IgD-negative memory B cell (primary cell): ENCODE measurements around the gene SMIM44. TPM values are rescaled to one million over a fixed set of nuclear protein-coding genes. Genes with fewer than 3 reads are reported as not detected.
"Not testable (repeated sequence)": the region's sequence is repeated elsewhere in the genome, so short reads cannot be mapped to it uniquely, and the experiment has no call there.

Experiments
- H3K27ac Mint-ChIP-seq, 3 donors: one replicate each; pipeline ENCODE4 v1.8.0; 2020 to 2022; ENCODE audit warnings: mild to moderate bottlenecking in 3 of 3, mixed read lengths in 3 of 3, moderate library complexity in 1 of 3
- H3K27me3 Mint-ChIP-seq: one replicate; pipeline ENCODE4 v1.8.0; 2021; ENCODE audit warnings: mixed read lengths
- H3K36me3 Mint-ChIP-seq: one replicate; pipeline ENCODE4 v1.8.0; 2020; ENCODE audit warnings: mild to moderate bottlenecking, mixed read lengths
- H3K4me1 Mint-ChIP-seq, 3 donors: one replicate each; pipeline ENCODE4 v1.8.0; 2020 to 2022; ENCODE audit warnings: mixed read lengths in 3 of 3, mild to moderate bottlenecking in 1 of 3
- H3K4me3 Mint-ChIP-seq, 4 donors: one replicate each; pipeline ENCODE4 v1.8.0; 2020 to 2022; ENCODE audit warnings: mild to moderate bottlenecking in 4 of 4, mixed read lengths in 4 of 4, moderate library complexity in 3 of 4
- H3K9me3 Mint-ChIP-seq, 3 donors: one replicate each; pipeline ENCODE4 v1.8.0; 2020 to 2021; ENCODE audit warnings: mixed read lengths in 3 of 3, mild to moderate bottlenecking in 1 of 3
- polyA plus RNA-seq: library from polyadenylated mRNA; unstranded; fragments of 300-500 nt; fragmentation: Illumina TruSeq; gene quantifications from one replicate; pipeline ENCODE4 v1.2.3, GENCODE V29; 2021

The SMIM44 gene
- polyA plus RNA-seq, 1 donor from 2014 or later = not detected

DNA sequence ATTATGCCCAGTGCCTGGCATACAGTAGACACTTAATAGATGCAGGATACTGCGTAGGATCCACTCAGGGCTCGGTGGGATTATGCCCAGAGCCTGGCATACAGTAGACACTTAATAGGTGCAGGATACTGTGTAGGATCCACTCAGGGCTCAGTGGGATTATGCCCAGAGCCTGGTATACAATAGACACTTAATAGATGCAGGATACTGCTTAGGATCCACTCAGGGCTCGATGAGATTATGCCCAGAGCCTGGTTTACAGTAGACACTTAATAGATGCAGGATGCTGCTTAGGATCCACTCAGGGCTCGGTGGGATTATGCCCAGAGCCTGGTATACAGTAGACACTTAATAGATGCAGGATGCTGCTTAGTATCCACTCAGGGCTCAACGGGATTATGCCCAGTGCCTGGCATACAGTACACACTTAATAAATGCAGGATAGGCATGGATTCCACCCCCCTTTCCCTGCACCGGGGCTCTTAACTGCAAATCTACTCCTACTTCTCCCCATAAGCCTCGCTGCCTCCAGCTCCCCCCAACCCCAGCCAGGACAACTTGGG, 27.8 kb downstream of the SMIM44 start:
- H3K27me3 Mint-ChIP-seq = no peaks in the 10 kb centered on the region
- H3K4me3 Mint-ChIP-seq = peak overlapping the region in 1 of 4 donors; percentile 51
- H3K4me1 Mint-ChIP-seq = peaks cover 0 to 1% (median 0%) of the 10 kb centered on the region in 3 donors
- H3K36me3 Mint-ChIP-seq = peaks cover 4% of the 10 kb centered on the region
- no peak overlapping the region for H3K27ac Mint-ChIP-seq
- no peaks in the 10 kb centered on the region for H3K9me3 Mint-ChIP-seq

GRCh38 chr19:3454656-3455392, 28.4 kb downstream of the SMIM44 start:
- H3K4me3 Mint-ChIP-seq = no peak overlapping the region
- H3K27ac Mint-ChIP-seq = no peak overlapping the region
- no peaks in the 10 kb centered on the region for H3K27me3 Mint-ChIP-seq
- H3K9me3 Mint-ChIP-seq = no peaks in the 10 kb centered on the region
- peaks cover 0 to 1% (median 0%) of the 10 kb centered on the region in 3 donors for H3K4me1 Mint-ChIP-seq
- peaks cover 4% of the 10 kb centered on the region for H3K36me3 Mint-ChIP-seq

GRCh38 chr19:3453840-3454239, 29.4 kb downstream of the SMIM44 start:
- Mint-ChIP-seq H3K36me3 (peaks cover 4% of the 10 kb centered on the region), H3K4me3 (no peak overlapping the region), H3K4me1 (peaks cover 0 to 1% (median 0%) of the 10 kb centered on the region in 3 donors), H3K27me3 (no peaks in the 10 kb centered on the region), H3K9me3 (no peaks in the 10 kb centered on the region), H3K27ac (no peak overlapping the region)

DNA sequence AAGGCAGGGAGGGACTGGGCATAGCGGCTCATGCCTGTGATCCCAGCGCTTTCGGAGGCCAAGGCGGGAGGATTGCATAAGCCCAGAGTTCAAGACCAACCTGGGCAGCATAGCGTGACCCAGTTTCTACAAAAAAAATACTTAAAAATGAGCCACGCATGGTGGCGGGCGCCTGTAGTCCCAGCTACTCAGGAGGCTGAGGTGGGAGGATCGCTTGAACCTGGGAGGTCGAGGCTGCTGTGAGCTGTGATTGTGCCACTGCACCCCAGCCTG, 30.4 kb downstream of the SMIM44 start:
- H3K27ac Mint-ChIP-seq, H3K4me3 Mint-ChIP-seq, H3K36me3 Mint-ChIP-seq, H3K27me3 Mint-ChIP-seq, H3K9me3 Mint-ChIP-seq, H3K4me1 Mint-ChIP-seq: not testable (repeated sequence)

DNA sequence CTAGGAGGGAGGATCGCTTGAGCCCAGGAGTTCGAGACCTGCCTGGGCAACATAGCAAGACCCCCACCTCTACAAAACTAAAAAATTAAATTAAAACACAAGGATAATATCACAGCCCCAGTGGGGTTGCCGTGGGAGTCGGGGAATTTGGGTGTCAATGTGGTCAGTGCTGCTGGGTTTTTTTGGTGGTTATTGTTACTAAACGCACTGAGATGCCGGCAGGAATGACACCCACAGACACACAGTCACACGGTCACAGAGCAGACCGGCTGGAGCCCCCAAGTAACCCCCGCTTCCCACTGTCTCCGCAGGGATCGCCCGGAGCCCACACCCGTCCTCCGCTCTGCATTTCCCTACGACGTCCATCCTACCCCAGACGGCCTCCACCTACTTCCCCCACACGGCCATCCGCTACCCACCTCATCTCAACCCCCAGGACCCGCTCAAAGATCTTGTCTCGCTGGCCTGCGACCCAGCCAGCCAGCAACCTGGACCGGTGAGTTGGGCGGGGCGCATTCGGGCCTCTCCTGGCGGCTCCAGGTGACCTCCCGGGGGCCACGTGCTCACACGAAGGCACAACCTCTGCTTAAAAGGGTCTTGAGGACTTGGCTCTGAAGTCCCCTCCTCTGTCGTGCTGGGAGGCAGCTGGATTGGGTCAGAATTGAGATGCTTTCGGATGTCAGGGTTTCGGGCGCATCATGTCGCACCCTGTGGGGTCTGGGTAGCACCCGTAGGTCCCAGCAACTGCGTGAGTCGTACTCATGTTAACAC, 30.9 kb downstream of the SMIM44 start:
- Mint-ChIP-seq H3K9me3 (no peaks in the 10 kb centered on the region), H3K27ac (no peak overlapping the region), H3K27me3 (no peaks in the 10 kb centered on the region), H3K36me3 (peaks cover 4% of the 10 kb centered on the region), H3K4me3 (no peak overlapping the region), H3K4me1 (peaks cover 0 to 1% (median 0%) of the 10 kb centered on the region in 3 donors)

GRCh38 chr19:3451451-3451866, 31.8 kb downstream of the SMIM44 start:
- Mint-ChIP-seq H3K4me1 (no peaks in the 10 kb centered on the region), H3K36me3 (peaks cover 4% of the 10 kb centered on the region), H3K9me3 (no peaks in the 10 kb centered on the region), H3K27ac (no peak overlapping the region), H3K27me3 (no peaks in the 10 kb centered on the region), H3K4me3 (no peak overlapping the region)

- Mint-ChIP-seq H3K9me3 (no peaks in the 10 kb centered on the region), H3K4me1 (no peaks in the 10 kb centered on the region), H3K4me3 (no peak overlapping the region), H3K27me3 (no peaks in the 10 kb centered on the region), H3K27ac (peak overlapping the region in 1 of 3 donors; percentile 47), H3K36me3 (peaks cover 4% of the 10 kb centered on the region)
Observed at GRCh38 chr19:3450796-3451411, 32.3 kb downstream of the SMIM44 start.

DNA sequence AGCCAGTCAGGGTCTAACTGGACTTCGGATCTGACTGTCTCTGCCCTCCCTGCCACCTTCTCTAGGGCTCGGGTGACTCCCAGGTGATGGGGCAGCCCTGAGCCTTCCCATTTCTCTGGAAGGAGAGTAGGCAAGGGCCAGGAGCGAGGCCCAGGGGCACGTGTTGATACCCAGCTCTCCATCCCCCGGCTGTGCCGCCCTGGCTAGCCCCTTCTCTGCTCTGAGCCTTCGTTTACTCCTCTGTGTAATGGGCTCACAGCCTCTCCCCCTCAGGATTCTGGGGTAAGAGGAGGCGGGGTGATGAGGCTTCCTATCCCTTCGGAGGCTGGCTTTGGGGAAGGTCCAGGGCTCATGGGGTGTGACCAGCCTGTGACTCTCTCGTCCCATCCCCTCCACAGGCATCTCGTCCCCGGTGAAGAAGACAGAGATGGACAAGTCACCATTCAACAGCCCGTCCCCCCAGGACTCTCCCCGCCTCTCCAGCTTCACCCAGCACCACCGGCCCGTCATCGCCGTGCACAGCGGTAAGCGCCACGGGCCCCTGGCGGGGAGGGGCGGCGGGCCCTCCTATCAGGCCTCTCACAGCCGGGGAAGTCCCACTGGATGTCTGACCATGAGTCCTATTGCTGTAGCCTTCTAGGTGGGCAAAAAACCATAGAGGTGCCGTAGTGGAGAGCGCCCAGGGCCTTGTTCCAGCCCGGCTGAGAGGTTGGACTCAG, 34.5 kb downstream of the SMIM44 start:
- Mint-ChIP-seq H3K9me3 (no peaks in the 10 kb centered on the region), H3K27me3 (no peaks in the 10 kb centered on the region), H3K4me3 (no peak overlapping the region), H3K27ac (no peak overlapping the region), H3K4me1 (no peaks in the 10 kb centered on the region), H3K36me3 (peaks cover 4% of the 10 kb centered on the region)

- not testable (repeated sequence) for H3K9me3 Mint-ChIP-seq, H3K27me3 Mint-ChIP-seq, H3K27ac Mint-ChIP-seq, H3K4me1 Mint-ChIP-seq, H3K4me3 Mint-ChIP-seq, H3K36me3 Mint-ChIP-seq
Observed at GRCh38 chr19:3446657-3447056, 36.6 kb downstream of the SMIM44 start.

GRCh38 chr19:3444695-3445234, 38.5 kb downstream of the SMIM44 start:
- Mint-ChIP-seq H3K27me3 (no peaks in the 10 kb centered on the region), H3K4me1 (peaks cover 0 to 2% (median 0%) of the 10 kb centered on the region in 3 donors)

GRCh38 chr19:3443840-3444694, 39.2 kb downstream of the SMIM44 start:
- Mint-ChIP-seq H3K27me3 (no peaks in the 10 kb centered on the region), H3K27ac (no peak overlapping the region), H3K9me3 (no peaks in the 10 kb centered on the region), H3K4me1 (peaks cover 0 to 2% (median 0%) of the 10 kb centered on the region in 3 donors), H3K4me3 (no peak overlapping the region), H3K36me3 (no peaks in the 10 kb centered on the region)

More at GRCh38 chr19:3444695-3445234, 38.5 kb downstream of the SMIM44 start:
- Mint-ChIP-seq H3K27ac (no peak overlapping the region), H3K9me3 (no peaks in the 10 kb centered on the region), H3K36me3 (no peaks in the 10 kb centered on the region), H3K4me3 (no peak overlapping the region)

- no peaks in the 10 kb centered on the region for H3K36me3 Mint-ChIP-seq
- no peak overlapping the region for H3K27ac Mint-ChIP-seq
- H3K9me3 Mint-ChIP-seq = no peaks in the 10 kb centered on the region
- H3K4me3 Mint-ChIP-seq = no peak overlapping the region
- no peaks in the 10 kb centered on the region for H3K27me3 Mint-ChIP-seq
- peaks cover 0 to 2% (median 0%) of the 10 kb centered on the region in 3 donors for H3K4me1 Mint-ChIP-seq
Observed at GRCh38 chr19:3442487-3443071, 40.7 kb downstream of the SMIM44 start.

DNA sequence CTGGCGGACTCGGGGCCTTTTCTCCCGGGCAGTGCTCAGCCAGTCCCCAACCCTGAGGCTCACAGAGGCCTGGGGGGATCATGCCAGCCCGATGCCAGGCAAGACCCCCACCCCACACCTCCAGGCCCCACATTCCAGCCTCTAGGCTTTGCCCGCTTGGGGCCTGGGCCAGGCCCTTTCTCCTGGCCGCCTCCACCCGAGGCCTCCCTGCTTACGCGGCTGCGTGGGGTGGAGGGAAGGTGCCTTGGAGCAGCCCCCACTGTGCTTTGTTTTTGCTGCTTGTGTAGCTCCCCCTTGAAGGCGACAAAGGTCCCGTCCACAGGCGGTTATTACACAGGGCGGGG, 41.3 kb downstream of the SMIM44 start:
- no peak overlapping the region for H3K27ac Mint-ChIP-seq
- H3K36me3 Mint-ChIP-seq = no peaks in the 10 kb centered on the region
- H3K4me3 Mint-ChIP-seq = no peak overlapping the region

More for the DNA sequence above, 41.3 kb downstream of the SMIM44 start:
- H3K9me3 Mint-ChIP-seq = no peaks in the 10 kb centered on the region
- H3K27me3 Mint-ChIP-seq = no peaks in the 10 kb centered on the region
- H3K4me1 Mint-ChIP-seq = peaks cover 0 to 2% (median 0%) of the 10 kb centered on the region in 3 donors
